ENCODE measurements around the gene GNAZ.

Gene GNAZ

DNA sequence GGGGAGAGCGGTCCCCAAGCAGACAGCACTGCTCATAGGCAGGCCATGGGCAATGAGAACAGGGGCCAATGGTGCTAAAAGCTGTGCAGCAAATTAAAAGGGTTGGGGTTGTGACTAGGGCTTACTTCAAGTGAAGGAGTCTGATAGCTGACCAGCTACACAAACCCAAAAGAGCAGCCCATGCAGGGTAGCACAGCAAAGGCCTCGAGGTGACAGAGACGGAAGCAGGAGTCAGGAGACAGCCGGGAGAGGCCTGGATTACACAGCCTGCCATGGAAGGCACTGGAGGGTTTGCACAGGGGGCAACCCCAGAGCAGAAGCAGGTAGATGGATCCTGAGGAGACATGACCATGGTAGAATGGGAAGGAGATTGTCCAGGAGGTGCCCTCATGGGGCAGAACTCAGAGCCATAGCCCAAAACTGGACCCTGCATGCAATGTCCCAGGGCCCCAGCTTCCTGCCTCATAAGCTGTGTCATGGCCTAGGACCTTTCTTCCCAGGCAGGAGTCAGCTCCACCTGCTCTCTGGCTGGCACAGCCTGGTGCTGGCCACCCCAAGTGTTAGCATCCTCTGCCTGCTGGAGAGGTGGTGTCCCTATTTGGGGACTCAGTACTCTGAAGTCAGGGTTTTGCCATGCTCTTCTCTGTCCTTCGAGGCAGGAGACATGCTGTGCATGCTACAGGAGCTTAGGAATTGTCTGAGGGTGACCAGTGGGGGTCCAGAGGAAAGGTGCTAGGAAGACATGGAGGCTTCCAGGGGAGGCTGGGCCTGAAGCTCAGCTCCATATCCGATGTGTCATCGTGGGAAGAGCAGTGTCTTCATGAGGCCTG, 38.1 kb downstream of the GNAZ start:
- TF ChIP-seq, protein P1, sequence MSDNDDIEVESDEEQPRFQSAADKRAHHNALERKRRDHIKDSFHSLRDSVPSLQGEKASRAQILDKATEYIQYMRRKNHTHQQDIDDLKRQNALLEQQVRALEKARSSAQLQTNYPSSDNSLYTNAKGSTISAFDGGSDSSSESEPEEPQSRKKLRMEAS (IDR thresholded peaks at IDR 0.05; ENCODE audit: low read depth, low read length) = no peak
- no peak for TF ChIP-seq POLR2A (IDR thresholded peaks at IDR 0.05; ENCODE audit: extremely low read depth, insufficient read length)
- no peak for DNase-seq (ENCODE audit: low read depth)

DNA sequence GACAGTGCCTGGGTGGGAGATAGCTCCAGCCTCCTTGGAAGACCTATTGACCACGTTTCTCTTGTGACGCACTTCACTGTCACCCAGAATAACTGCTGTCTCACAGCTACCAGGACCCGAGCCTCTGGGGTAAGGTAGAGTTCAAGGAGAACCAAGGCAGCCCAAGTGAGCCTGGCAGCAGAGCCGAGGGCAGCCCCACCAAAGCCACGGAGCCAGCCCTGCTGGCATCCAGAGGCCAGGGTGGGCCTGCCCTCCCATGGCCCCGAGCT, 38.7 kb downstream of the GNAZ start:
- TF ChIP-seq POLR2A (IDR thresholded peaks at IDR 0.05; ENCODE audit: extremely low read depth, insufficient read length) (no peak), MYC (IDR thresholded peaks at IDR 0.05; ENCODE audit: low read depth, low read length) (no peak)
- TF ChIP-seq, protein P1 (IDR thresholded peaks at IDR 0.05; ENCODE audit: low read depth, low read length) = no peak
- TF ChIP-seq, protein P2, sequence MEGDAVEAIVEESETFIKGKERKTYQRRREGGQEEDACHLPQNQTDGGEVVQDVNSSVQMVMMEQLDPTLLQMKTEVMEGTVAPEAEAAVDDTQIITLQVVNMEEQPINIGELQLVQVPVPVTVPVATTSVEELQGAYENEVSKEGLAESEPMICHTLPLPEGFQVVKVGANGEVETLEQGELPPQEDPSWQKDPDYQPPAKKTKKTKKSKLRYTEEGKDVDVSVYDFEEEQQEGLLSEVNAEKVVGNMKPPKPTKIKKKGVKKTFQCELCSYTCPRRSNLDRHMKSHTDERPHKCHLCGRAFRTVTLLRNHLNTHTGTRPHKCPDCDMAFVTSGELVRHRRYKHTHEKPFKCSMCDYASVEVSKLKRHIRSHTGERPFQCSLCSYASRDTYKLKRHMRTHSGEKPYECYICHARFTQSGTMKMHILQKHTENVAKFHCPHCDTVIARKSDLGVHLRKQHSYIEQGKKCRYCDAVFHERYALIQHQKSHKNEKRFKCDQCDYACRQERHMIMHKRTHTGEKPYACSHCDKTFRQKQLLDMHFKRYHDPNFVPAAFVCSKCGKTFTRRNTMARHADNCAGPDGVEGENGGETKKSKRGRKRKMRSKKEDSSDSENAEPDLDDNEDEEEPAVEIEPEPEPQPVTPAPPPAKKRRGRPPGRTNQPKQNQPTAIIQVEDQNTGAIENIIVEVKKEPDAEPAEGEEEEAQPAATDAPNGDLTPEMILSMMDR (IDR thresholded peaks at IDR 0.05; ENCODE audit: low read depth, low read length) = no peak
- H3K4me3 ChIP-seq (ENCODE audit: low read depth, low read length) = no peak overlapping the region
- DNase-seq (ENCODE audit: low read depth) = no peak

More for the DNA sequence above, 38.1 kb downstream of the GNAZ start:
- no peak overlapping the region for H3K4me3 ChIP-seq (ENCODE audit: low read depth, low read length)

DNA sequence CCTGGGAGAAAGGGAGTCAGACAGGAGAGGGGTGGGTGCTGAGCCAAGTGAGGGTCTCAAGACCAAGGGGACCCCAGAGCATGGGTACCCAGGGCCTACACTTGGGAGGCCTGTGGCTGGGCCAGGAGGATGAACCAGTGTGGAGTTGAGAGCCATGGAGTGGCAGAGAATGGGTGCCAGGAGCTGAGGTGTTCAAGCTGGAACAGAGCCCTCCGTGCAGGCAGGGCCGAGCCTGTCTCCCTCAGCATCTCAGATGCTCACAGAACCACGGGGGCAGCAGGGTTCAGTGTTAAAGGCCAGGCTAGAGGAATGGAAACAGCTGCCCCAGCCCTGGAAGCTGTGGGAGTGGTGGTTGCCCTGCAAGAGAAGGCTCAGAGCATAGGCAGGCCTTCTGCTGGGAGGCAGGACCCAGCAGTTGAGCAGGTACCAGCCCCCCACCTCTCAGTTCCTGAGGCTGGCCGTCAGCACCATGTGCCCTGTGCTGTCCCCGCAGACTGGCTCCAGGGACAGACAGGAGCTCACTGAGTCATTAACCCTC, 39.2 kb downstream of the GNAZ start:
- TF ChIP-seq, protein P2 (IDR thresholded peaks at IDR 0.05; ENCODE audit: low read depth, low read length) = no peak
- no peak for TF ChIP-seq MYC (IDR thresholded peaks at IDR 0.05; ENCODE audit: low read depth, low read length)
- TF ChIP-seq, protein P1 (IDR thresholded peaks at IDR 0.05; ENCODE audit: low read depth, low read length) = no peak
- TF ChIP-seq POLR2A (IDR thresholded peaks at IDR 0.05; ENCODE audit: extremely low read depth, insufficient read length) = no peak
- H3K4me3 ChIP-seq (ENCODE audit: low read depth, low read length) = no peak overlapping the region
- no peak for DNase-seq (ENCODE audit: low read depth)

DNA sequence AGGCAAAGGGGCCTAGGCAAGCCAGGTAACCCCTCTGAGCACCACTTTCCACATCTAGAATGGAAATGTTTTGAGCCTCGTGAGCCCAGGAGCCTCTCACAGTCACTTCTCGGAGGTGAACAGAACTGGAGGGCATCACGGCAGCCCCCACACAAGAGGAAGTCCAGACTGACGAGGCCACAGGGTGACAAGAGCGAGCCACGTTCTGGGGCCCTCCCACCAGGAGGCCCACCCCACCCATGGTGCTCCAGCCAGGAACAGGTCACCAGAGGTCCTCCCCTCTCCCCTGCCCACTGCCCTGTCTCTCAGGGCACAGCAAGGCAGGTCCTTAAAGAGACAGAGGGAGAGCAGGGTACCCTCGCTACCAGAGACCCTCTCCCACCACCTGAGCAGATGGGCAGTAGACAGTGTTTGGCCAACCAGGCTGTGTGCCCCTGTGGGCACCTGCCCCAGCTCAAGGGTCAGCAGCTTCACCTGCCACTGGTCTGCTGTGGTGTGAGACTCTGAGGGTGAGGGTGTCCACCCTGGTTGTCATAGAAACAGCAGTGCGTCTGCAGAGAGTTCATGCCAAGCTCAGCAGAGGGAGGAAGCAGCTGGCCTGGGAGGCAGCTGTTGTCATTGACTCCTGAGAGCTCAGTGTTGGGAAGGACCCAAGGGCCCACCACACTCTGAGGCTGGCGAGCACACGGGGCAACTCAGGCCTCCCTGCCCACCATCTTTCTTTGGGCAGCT, 40.0 kb downstream of the GNAZ start:
- DNase-seq (ENCODE audit: low read depth) = no peak
- H3K4me3 ChIP-seq (ENCODE audit: low read depth, low read length) = no peak overlapping the region
- TF ChIP-seq MYC (IDR thresholded peaks at IDR 0.05; ENCODE audit: low read depth, low read length) (no peak), POLR2A (IDR thresholded peaks at IDR 0.05; ENCODE audit: extremely low read depth, insufficient read length) (no peak)
- TF ChIP-seq, protein P1 (IDR thresholded peaks at IDR 0.05; ENCODE audit: low read depth, low read length) = no peak
- TF ChIP-seq, protein P2 (IDR thresholded peaks at IDR 0.05; ENCODE audit: low read depth, low read length) = no peak

DNA sequence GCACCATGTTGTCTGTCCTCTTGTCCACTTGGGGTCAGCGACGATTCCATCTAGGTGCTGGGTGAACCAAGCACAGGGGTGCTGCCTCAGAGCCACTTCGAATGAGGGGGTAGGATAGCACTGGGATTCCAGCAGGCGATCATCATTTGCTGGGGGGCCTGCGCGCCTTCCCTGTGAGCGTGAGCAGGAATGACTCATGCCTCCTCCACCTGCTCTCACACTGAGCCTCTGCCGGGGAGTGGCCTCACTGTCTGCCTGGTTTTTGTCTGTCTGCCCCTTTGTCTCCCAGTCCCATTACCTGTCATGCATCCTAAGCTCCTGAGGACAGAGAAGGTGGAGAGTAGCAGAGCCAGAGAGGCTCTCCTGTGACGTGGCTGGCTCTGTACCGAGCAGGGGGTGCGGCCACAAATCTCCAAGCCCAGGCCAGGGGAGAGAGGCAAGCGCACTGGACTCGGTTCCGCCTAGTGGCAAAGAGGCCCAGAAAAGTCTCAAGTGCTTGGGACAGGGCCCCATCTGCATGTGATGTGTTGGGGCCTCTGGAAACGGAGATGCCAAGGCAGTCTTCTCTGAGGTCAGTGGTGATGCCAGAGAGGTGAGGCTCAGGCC, 40.7 kb downstream of the GNAZ start:
- TF ChIP-seq POLR2A (IDR thresholded peaks at IDR 0.05; ENCODE audit: extremely low read depth, insufficient read length) (no peak), MYC (IDR thresholded peaks at IDR 0.05; ENCODE audit: low read depth, low read length) (no peak)
- TF ChIP-seq, protein P1 (IDR thresholded peaks at IDR 0.05; ENCODE audit: low read depth, low read length) = no peak
- TF ChIP-seq, protein P2 (IDR thresholded peaks at IDR 0.05; ENCODE audit: low read depth, low read length) = no peak
- DNase-seq (ENCODE audit: low read depth) = no peak

More for the DNA sequence above, 40.7 kb downstream of the GNAZ start:
- H3K4me3 ChIP-seq (ENCODE audit: low read depth, low read length) = no peak overlapping the region

All from NB4 (cell line).